Measurements from ENCODE around the gene IMP3.

IMP3 gene

GRCh38 chr15:75594276-75594675 is 45.7 kb downstream of the IMP3 start:
- H3K4me3 ChIP-seq (ENCODE audit: low read length), result no peak overlapping the region
- TF ChIP-seq CTCF (IDR thresholded peaks at IDR 0.05; ENCODE audit: insufficient read depth, low read depth, low read length, missing control alignments), result no peak
- DNase-seq (ENCODE audit: low read depth), result no peak

GRCh38 chr15:75591655-75592364 is 48.2 kb downstream of the IMP3 start:
- DNase-seq (ENCODE audit: low read depth), result no peak
- no peak for TF ChIP-seq CTCF (IDR thresholded peaks at IDR 0.05; ENCODE audit: insufficient read depth, low read depth, low read length, missing control alignments)
- no peak overlapping the region for H3K4me3 ChIP-seq (ENCODE audit: low read length)

GRCh38 chr15:75590239-75590638 is 49.8 kb downstream of the IMP3 start:
- H3K4me3 ChIP-seq (ENCODE audit: low read length), result no peak overlapping the region
- TF ChIP-seq CTCF (IDR thresholded peaks at IDR 0.05; ENCODE audit: insufficient read depth, low read depth, low read length, missing control alignments), result no peak
- no peak for DNase-seq (ENCODE audit: low read depth)

All from epithelial cell of esophagus (primary cell).